Mononuclear cell (primary cell): ENCODE measurements around the gene CBFB. TPM values are rescaled to one million over a fixed set of nuclear protein-coding genes. Genes with fewer than 3 reads are reported as not detected.
A peak's percentile ranks its signal among the peaks of the same experiment; 100 is the strongest.

Experiments
- H3K27me3 ChIP-seq: 2 replicates; pipeline ENCODE4 v1.6.0; 2011; ENCODE audit warnings: low read length, control low read depth; ENCODE audit not compliant: insufficient read depth
- H3K4me1 ChIP-seq: 2 replicates; pipeline ENCODE4 v1.5.1; 2011; ENCODE audit warnings: mild to moderate bottlenecking, low read length, control low read depth; ENCODE audit not compliant: insufficient read depth
- H3K4me3 ChIP-seq: 2 replicates; pipeline ENCODE4 v1.5.1; 2011; ENCODE audit warnings: mild to moderate bottlenecking, low read length, moderate library complexity
- H3K9me3 ChIP-seq: 2 replicates; pipeline ENCODE4 v1.5.1; 2011; ENCODE audit warnings: low read depth, mild to moderate bottlenecking, control low read depth, low read length
- total RNA-seq: library from RNA; depleted of rRNA; stranded (reverse); fragments of >200 nt; gene quantifications from one replicate; pipeline ENCODE4 v1.2.3, GENCODE V29; 2012

CBFB gene
- total RNA-seq, 1 donor = 80.5 TPM

DNA sequence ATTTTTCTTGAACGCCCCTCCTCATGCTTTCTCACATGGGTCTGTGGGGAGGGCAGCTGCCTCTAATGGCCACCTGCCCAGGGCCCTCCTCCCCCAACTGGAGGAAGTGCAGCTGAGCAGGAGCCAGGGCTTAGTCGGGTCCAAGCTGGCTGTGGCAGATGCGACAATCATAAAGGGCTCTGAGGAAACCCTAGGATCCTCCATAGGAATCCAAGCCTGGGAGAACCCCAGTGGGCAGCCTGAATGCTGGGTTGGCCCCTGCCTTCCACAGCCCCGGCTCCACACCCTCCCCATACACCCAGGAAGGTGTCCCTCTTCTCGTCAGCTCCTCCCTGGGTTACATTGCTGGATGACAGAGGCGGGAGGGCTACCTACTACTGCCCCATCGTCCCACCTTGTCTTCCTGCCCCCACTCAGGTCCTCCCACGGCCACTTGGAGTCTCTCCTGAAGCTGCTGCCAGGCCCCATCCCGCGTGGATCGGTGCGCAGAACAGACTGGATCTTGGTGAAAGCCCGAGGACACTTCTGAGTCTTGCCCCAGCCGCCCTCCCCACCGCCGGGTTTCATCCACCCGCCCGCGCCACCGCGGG is 15.6 kb upstream of the CBFB start:
- Histone ChIP-seq H3K4me3 (peak overlapping the region; percentile 22), H3K4me1 (peaks cover 16% of the 10 kb centered on the region), H3K9me3 (no peaks in the 10 kb centered on the region), H3K27me3 (peaks cover 23% of the 10 kb centered on the region)

DNA sequence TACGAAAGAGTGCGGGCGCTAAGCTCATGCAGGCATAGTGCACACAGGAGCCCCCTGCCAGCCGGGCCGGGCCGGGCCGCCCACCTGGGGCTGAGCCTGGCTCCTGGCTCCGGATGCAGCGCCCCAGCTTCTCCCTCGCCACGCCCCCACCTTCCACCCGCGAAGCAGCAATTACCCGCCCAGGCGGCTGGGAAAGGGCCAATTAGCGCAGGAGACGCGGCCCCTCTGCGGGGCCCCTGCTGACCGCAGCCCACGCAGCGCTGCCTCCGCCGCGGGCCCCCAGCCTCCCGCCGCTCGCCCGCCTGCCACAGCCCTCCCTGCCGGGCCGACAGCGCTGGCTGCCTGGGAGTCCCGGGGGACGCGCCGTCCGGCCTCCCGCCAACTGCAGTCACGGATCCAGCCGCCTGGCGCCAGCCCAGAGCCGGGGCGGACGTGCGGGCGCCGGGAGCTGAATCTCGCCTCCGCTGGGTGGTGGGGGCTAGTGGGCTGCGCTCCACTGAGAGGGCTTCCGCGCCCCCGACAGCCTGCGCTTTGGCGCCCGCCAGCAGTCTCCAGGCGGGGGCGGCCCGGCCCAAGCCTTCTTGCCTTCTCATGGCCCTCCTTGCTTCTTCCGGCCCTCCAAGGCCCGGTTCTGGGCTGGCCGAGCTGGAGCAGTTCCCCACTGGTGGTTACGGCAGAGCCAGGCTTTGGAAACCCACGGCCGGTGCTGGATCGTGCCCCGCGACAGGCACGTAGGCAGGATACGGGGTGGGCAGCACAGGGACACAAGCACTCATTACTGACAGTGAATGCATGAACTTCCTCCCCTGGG is 14.9 kb upstream of the CBFB start:
- H3K9me3 ChIP-seq = no peaks in the 10 kb centered on the region
- H3K4me1 ChIP-seq = peaks cover 16% of the 10 kb centered on the region
- peak overlapping the region; percentile 22 for H3K4me3 ChIP-seq
- H3K27me3 ChIP-seq = peaks cover 23% of the 10 kb centered on the region

DNA sequence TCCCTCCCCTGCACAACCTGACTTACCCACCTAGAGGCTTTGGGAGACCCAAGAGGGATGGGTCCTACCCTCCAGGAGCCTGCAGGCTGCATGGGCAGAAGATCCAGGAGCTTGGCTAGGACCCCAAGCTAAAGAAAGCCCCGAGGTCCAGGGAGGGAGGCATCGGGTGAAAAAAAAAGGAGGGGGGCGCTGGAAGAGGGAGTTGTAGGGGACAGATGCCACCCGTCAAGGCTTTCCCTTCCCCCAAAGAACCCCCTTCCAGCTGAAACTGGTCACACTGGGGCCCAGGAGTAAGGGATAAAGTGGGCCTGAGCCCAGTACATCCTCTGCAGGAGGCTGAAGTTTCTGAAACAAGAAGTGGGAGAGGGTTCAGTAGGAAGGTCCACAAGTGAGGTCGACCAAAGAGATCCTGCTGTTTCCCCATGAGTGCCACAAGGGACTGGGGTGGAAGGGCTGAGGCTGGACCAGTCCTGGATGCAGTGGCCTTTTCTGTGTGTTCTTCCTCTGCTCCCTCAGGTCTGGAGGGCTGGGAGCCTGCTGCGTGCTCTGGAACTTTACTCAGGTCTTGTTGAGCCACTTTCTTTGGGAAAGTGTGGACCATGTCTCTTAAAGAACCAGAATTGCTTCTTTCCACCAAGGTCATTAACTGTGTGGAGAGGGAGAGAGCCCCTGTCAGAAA is 14.2 kb upstream of the CBFB start:
- H3K4me1 ChIP-seq = peaks cover 16% of the 10 kb centered on the region
- no peak overlapping the region for H3K4me3 ChIP-seq
- no peaks in the 10 kb centered on the region for H3K9me3 ChIP-seq
- H3K27me3 ChIP-seq = peaks cover 23% of the 10 kb centered on the region

DNA sequence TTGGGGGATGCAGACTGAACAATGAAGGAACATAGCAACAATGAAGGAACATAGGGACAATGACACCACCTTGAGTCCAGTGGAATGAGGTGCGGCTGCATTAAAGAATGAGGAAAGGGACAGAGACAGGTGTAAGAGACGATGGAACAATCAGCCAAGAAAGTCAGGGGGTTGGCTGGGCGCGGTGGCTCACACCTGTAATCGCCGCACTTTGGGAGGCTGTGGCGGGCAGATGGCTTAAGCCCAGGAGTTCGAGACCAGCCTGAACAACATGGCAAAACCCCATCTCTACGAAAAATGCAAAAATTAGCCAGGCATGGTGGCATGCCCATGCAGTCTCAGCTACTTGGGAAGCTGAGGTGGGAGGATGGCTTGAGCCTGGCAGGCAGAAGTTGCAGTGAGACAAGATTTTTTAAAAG is 13.6 kb upstream of the CBFB start:
- H3K27me3 ChIP-seq = peaks cover 23% of the 10 kb centered on the region
- peaks cover 16% of the 10 kb centered on the region for H3K4me1 ChIP-seq
- no peak overlapping the region for H3K4me3 ChIP-seq
- H3K9me3 ChIP-seq = no peaks in the 10 kb centered on the region

- no peak overlapping the region for H3K4me3 ChIP-seq
- no peaks in the 10 kb centered on the region for H3K9me3 ChIP-seq
- peaks cover 23% of the 10 kb centered on the region for H3K27me3 ChIP-seq
- H3K4me1 ChIP-seq = peaks cover 16% of the 10 kb centered on the region
Observed at GRCh38 chr16:67016143-67016542, 12.8 kb upstream of the CBFB start.

GRCh38 chr16:67016681-67017420 is 12.1 kb upstream of the CBFB start:
- no peaks in the 10 kb centered on the region for H3K9me3 ChIP-seq
- H3K27me3 ChIP-seq = peaks cover 23% of the 10 kb centered on the region
- no peak overlapping the region for H3K4me3 ChIP-seq
- H3K4me1 ChIP-seq = peaks cover 16% of the 10 kb centered on the region

GRCh38 chr16:67017421-67017750 is 11.6 kb upstream of the CBFB start:
- H3K4me3 ChIP-seq = no peak overlapping the region
- H3K9me3 ChIP-seq = no peaks in the 10 kb centered on the region
- H3K27me3 ChIP-seq = peaks cover 23% of the 10 kb centered on the region
- H3K4me1 ChIP-seq = peaks cover 16% of the 10 kb centered on the region

- peaks cover 19% of the 10 kb centered on the region for H3K27me3 ChIP-seq
- H3K4me3 ChIP-seq = no peak overlapping the region
- H3K4me1 ChIP-seq = peaks cover 16% of the 10 kb centered on the region
- no peaks in the 10 kb centered on the region for H3K9me3 ChIP-seq
Observed at GRCh38 chr16:67017810-67018488, 11.0 kb upstream of the CBFB start.

- H3K9me3 ChIP-seq = no peaks in the 10 kb centered on the region
- no peak overlapping the region for H3K4me3 ChIP-seq
- peaks cover 5% of the 10 kb centered on the region for H3K4me1 ChIP-seq
- H3K27me3 ChIP-seq = peaks cover 12% of the 10 kb centered on the region
Observed at GRCh38 chr16:67019171-67019570, 9.8 kb upstream of the CBFB start.

DNA sequence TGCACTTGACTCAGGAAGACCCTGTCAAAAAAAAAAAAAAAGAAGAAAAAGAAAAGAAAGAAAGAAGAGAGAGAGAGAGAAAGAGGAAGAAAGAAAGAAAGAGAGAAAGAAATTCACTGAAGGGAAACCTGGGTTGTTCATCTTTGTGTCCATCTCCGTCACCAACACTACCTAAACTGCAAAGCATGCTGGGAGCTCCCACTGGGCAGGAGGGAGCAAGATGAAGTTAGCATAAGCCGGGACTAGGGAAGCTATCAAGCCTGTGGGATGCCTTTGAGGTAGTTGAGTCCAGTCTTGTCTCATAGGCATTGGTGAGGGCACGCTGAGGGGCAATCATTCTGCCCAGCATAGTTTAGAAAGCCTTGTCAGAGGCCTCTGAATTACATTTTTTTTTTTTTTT is 7.6 kb upstream of the CBFB start:
- Histone ChIP-seq H3K27me3 (no peaks in the 10 kb centered on the region), H3K4me1 (no peaks in the 10 kb centered on the region), H3K9me3 (no peaks in the 10 kb centered on the region), H3K4me3 (no peak overlapping the region)

DNA sequence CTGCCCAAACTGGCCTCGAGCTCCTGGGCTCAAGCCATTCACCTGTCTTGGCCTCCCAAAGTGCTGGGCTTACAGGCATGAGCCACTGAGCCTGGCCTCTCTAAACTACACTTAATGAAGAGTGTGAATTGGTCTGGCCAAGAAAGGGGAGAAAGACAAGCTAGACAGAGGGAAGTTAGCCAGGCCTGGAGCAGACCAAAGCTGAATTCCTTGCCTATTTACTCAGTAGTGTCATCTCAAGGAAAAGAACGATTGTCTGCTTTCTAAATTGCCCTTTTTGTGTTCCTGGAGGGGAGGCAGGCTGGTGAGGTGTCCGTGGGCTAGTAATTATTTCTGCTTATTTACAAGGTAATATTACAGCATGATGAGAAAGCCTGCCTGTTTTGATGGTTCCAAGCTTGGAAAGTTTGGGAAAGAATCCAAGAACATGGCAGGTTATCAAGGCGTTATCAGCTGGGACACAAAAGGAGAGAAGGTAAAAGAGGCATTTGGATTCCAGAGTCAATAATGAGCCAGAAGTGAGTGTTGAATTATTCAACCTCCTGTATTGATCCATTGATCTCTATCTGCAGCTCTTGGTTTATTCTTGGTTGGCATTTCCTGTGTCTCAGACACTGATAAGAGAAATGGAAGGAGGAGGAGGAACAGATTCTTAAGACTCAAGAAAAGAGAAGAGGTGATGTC is 6.3 kb upstream of the CBFB start:
- Histone ChIP-seq H3K27me3 (no peaks in the 10 kb centered on the region), H3K4me1 (no peaks in the 10 kb centered on the region), H3K4me3 (no peak overlapping the region), H3K9me3 (no peaks in the 10 kb centered on the region)

- Histone ChIP-seq H3K4me1 (peaks cover 8% of the 10 kb centered on the region), H3K27me3 (no peaks in the 10 kb centered on the region), H3K4me3 (no peak overlapping the region), H3K9me3 (no peaks in the 10 kb centered on the region)
Observed at GRCh38 chr16:67023689-67024088, 5.3 kb upstream of the CBFB start.

DNA sequence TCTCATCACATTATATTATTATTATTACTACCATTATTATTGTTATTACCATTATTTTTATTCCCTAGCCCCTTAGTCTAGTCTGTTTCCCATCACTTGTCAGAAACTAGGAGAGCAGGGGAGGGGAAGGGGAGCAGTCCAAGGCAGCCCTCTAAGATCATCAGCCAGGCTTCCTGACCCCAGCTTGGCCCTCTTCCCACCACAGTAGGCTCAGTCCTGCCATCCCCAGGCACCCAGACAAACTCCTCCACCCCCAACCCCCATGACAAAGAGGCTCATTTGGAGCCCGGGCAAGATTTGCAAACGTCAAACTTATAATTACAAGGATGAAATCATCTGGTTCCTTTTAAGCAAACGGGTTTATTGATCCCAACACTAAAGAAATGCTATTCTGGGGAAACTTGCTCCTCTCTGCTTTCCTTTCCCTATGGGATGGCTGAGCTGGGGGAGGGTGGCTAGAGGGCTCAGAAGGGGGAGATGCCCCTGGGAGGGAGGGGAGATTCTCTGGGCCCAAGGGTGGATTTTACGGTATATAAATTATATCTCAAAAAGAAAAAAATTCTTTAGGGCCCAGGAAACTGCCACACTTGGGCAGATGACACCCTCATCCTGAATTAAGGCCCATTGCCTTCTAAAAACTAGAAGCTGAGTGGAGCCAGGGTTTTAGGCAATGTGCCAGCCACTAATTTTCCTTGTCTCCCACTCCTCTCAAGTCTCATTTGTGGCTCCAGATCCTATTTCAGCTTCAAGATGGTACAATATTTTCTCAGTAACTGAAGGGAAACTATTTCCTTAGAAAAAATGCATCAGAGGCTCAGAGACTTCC is 4.4 kb upstream of the CBFB start:
- Histone ChIP-seq H3K4me1 (peaks cover 8% of the 10 kb centered on the region), H3K4me3 (no peak overlapping the region), H3K27me3 (no peaks in the 10 kb centered on the region), H3K9me3 (no peaks in the 10 kb centered on the region)

DNA sequence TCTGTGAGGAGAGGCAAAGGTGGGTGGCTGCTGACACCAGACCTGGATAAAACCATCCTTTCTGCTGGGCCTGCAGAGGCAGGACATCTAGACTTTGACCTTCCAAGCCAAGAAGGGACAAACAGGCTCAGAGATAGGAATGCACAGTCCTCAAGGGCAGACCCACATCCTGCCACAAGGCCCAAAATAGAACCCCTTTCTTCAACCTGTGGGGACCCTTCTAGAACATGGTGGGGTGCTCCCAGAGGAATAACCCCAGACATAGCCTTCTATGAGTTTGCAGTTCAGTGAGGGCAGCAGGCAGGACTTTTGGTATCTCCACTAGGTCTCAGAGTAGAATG is 3.8 kb upstream of the CBFB start:
- H3K27me3 ChIP-seq = no peaks in the 10 kb centered on the region
- no peaks in the 10 kb centered on the region for H3K9me3 ChIP-seq
- H3K4me1 ChIP-seq = peaks cover 12% of the 10 kb centered on the region
- H3K4me3 ChIP-seq = no peak overlapping the region
